ENCODE results near the gene TBL3.
A peak's percentile ranks its signal among the peaks of the same experiment; 100 is the strongest.

TBL3 gene

GRCh38 chr16:1964506-1965395 lies 7.1 kb upstream of the TBL3 start, which contains the start of gene RPS2:
TSS of gene RPS2 (minus strand) at chr16:1964826. CDS start at chr16:1964625, 201 bp downstream.
- DNase-seq (ENCODE audit: low spot score) = peak; percentile 97

- DNase-seq (ENCODE audit: low spot score) = peak; percentile 16
Observed at GRCh38 chr16:1965396-1966001, 6.4 kb upstream of the TBL3 start.

GRCh38 chr16:1966460-1966859 lies 5.4 kb upstream of the TBL3 start, which contains the start of gene RNF151:
TSS of gene RNF151 (plus strand) at chr16:1966856. CDS start at chr16:1966882, 26 bp downstream.
- DNase-seq (ENCODE audit: low spot score) = no peak

GRCh38 chr16:1968146-1968953 lies 3.5 kb upstream of the TBL3 start:
- DNase-seq (ENCODE audit: low spot score) = no peak

GRCh38 chr16:1972490-1972877 lies 631 bp downstream of the TBL3 start:
- DNase-seq (ENCODE audit: low spot score) = peak; percentile 47

GRCh38 chr16:1973461-1974156 lies 1.8 kb downstream of the TBL3 start:
- DNase-seq (ENCODE audit: low spot score) = no peak

- DNase-seq (ENCODE audit: low spot score) = no peak
Observed at GRCh38 chr16:1974157-1975070, 2.6 kb downstream of the TBL3 start.

GRCh38 chr16:1975432-1976215 lies 3.8 kb downstream of the TBL3 start:
- no peak for DNase-seq (ENCODE audit: low spot score)

- no peak for DNase-seq (ENCODE audit: low spot score)
Observed at GRCh38 chr16:1976216-1976520, 4.3 kb downstream of the TBL3 start.

- no peak for DNase-seq (ENCODE audit: low spot score)
Observed at GRCh38 chr16:1976951-1977874, 5.4 kb downstream of the TBL3 start.

- no peak for DNase-seq (ENCODE audit: low spot score)
Observed at GRCh38 chr16:1977875-1978268, 6.0 kb downstream of the TBL3 start.

- DNase-seq (ENCODE audit: low spot score) = no peak
Observed at GRCh38 chr16:1978476-1979120, 6.7 kb downstream of the TBL3 start.

- no peak for DNase-seq (ENCODE audit: low spot score)
Observed at GRCh38 chr16:1979271-1980029, 7.6 kb downstream of the TBL3 start.

- DNase-seq (ENCODE audit: low spot score) = no peak
Observed at GRCh38 chr16:1980030-1980769, 8.3 kb downstream of the TBL3 start.

- DNase-seq (ENCODE audit: low spot score) = no peak
Observed at GRCh38 chr16:1980770-1981087, 8.9 kb downstream of the TBL3 start.

GRCh38 chr16:1981398-1981836 lies 9.6 kb downstream of the TBL3 start, which contains the start of gene NOXO1:
TSS of gene NOXO1 (minus strand) at chr16:1981469. CDS start at chr16:1981179, 290 bp downstream.
- no peak for DNase-seq (ENCODE audit: low spot score)

- no peak for DNase-seq (ENCODE audit: low spot score)
Observed at GRCh38 chr16:1982013-1982433, 10.2 kb downstream of the TBL3 start.

Measured in hematopoietic multipotent progenitor cell treated with erythropoietin and hydrocortisone succinate and interleukin-3 and kit ligand, for 15 days (in vitro differentiated cells).